ENCODE data around the gene IGSF22.

The IGSF22 gene

DNA sequence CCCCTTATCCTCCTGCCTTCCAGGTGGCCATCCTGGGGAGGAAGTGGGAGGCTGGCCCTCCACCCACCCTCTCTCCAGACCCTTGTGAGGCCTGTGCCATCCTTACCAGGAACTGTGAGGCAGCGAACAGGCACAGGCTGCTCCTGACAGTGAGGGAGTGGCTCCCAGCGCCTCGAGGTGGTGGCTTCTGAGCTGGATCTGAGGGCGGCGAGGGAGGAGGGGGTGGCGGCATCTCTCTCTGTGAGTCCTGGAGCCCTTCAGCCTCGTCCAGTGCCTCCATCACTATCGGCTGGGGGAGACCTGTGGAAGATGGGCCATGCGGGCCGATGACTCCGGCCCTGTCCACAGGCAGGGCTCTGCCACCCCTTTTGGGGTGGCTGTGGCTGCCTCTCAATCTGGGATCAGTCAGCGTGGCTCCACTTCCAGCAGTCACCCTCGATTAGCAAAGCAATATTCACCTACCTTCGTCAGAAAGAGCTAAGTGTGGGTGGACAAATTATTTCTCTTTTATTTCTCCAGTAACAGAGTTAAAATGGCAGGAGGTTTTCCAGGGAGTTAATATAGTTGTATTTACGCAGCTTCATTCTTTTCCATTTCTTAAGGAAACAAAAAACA is 18.0 kb upstream of the IGSF22 start:
- H3K4me1 ChIP-seq (ENCODE audit: control insufficient read depth, insufficient read depth, low read length), result no peaks in the 10 kb centered on the region
- H3K27me3 ChIP-seq (replicated peaks; ENCODE audit: control insufficient read depth, insufficient read depth, low read length), result peaks cover 17% of the 10 kb centered on the region
- no peaks in the 10 kb centered on the region for H3K36me3 ChIP-seq (ENCODE audit: control insufficient read depth, insufficient read depth, low read length, severe bottlenecking)
- H3K9ac ChIP-seq (ENCODE audit: low read length), result no peak overlapping the region
- no peaks in the 10 kb centered on the region for H3K9me3 ChIP-seq (ENCODE audit: control insufficient read depth, low read length)
- H3K4me3 ChIP-seq (ENCODE audit: low read length), result no peak overlapping the region
- DNase-seq (ENCODE audit: low read depth), result no peak

DNA sequence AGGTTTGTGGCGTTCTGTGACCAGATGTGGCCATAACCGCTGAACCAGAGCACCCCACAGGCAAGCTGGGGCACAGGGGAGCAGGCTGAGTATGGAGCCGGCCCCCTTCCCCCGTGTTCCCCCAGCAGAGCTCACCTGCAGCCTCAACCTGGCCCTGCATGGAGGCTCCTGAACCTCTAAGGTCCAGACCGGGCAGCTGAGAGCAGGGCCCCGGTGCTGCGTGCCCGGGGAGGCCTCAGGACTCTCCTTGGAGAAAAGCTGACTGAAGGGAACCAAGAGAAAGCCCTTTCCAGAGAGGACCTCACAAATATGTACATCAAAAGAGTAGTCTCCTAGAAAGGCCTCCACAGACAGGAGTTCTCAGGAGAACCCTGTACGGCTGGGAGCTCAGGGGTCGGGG is 17.4 kb upstream of the IGSF22 start:
- Histone ChIP-seq H3K4me3 (ENCODE audit: low read length) (no peak overlapping the region), H3K4me1 (ENCODE audit: control insufficient read depth, insufficient read depth, low read length) (no peaks in the 10 kb centered on the region), H3K9me3 (ENCODE audit: control insufficient read depth, low read length) (no peaks in the 10 kb centered on the region), H3K27me3 (replicated peaks; ENCODE audit: control insufficient read depth, insufficient read depth, low read length) (peaks cover 17% of the 10 kb centered on the region), H3K9ac (ENCODE audit: low read length) (no peak overlapping the region), H3K36me3 (ENCODE audit: control insufficient read depth, insufficient read depth, low read length, severe bottlenecking) (no peaks in the 10 kb centered on the region)
- no peak for DNase-seq (ENCODE audit: low read depth)

DNA sequence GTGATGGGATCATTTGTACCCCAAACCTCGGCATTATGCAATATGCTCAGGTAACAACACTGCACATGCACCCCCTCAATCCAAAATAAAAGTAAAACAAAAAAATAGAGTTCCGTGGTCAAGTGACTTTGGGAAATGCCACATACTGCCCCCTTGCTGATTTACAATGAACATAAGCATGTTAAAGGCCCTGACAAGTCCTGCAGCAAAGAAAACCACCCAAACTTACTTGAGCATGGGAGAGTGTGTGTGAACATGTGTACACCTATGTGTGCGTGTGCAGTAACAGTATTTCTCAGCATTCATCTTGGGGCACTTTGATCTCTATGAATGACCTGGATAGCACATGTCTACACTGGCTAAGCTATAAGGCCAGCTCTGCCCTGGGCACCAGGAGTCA is 15.8 kb upstream of the IGSF22 start:
- Histone ChIP-seq H3K9ac (ENCODE audit: low read length) (no peak overlapping the region), H3K4me1 (ENCODE audit: control insufficient read depth, insufficient read depth, low read length) (no peaks in the 10 kb centered on the region), H3K4me3 (ENCODE audit: low read length) (no peak overlapping the region), H3K27me3 (replicated peaks; ENCODE audit: control insufficient read depth, insufficient read depth, low read length) (peaks cover 21% of the 10 kb centered on the region), H3K36me3 (ENCODE audit: control insufficient read depth, insufficient read depth, low read length, severe bottlenecking) (no peaks in the 10 kb centered on the region), H3K9me3 (ENCODE audit: control insufficient read depth, low read length) (no peaks in the 10 kb centered on the region)
- no peak for DNase-seq (ENCODE audit: low read depth)

DNA sequence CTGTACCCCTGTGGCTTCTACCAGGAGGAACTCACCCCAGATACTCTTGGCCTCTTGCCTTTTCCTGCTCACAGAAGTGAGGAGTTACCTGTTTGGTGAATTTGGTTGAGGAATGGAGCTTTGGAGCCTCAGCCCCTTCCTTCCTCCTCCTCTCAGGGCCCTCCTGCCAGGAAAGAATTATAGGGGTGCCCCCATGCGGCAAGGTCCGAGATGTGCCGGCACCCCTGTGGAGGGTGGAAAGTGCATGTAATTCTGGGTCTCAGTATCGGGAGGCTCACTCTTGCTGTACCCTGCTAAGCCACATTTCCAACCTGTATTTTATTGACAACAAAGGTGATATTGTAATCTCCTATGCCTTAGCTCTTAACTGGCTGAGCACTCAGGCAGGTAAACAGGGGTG is 13.7 kb upstream of the IGSF22 start:
- no peaks in the 10 kb centered on the region for H3K4me1 ChIP-seq (ENCODE audit: control insufficient read depth, insufficient read depth, low read length)
- DNase-seq (ENCODE audit: low read depth), result no peak
- H3K4me3 ChIP-seq (ENCODE audit: low read length), result no peak overlapping the region
- no peak overlapping the region for H3K9ac ChIP-seq (ENCODE audit: low read length)
- H3K27me3 ChIP-seq (replicated peaks; ENCODE audit: control insufficient read depth, insufficient read depth, low read length), result peaks cover 23% of the 10 kb centered on the region
- no peaks in the 10 kb centered on the region for H3K36me3 ChIP-seq (ENCODE audit: control insufficient read depth, insufficient read depth, low read length, severe bottlenecking)
- no peaks in the 10 kb centered on the region for H3K9me3 ChIP-seq (ENCODE audit: control insufficient read depth, low read length)

DNA sequence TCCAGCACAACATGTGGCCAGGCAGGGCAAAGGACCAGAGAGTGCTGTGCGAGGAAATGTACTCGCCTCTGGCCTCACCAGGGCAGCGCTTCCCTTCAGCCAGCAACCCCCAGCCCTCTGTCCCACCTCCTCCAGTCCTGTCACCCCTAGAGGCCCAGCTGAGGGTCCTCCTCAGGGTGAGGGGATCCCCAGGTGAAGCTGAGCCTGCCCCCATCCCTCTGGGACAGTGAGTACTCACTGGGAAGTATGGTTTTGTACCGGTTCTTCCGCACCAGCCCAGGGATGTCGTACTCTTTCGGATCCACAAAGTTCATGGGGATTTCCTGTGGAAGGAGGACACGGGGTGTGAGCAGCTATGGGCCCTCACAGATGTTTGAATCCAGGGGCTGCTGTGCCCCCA is 11.7 kb upstream of the IGSF22 start:
- Histone ChIP-seq H3K9ac (ENCODE audit: low read length) (no peak overlapping the region), H3K27me3 (replicated peaks; ENCODE audit: control insufficient read depth, insufficient read depth, low read length) (peaks cover 16% of the 10 kb centered on the region), H3K4me3 (ENCODE audit: low read length) (no peak overlapping the region), H3K4me1 (ENCODE audit: control insufficient read depth, insufficient read depth, low read length) (no peaks in the 10 kb centered on the region), H3K36me3 (ENCODE audit: control insufficient read depth, insufficient read depth, low read length, severe bottlenecking) (no peaks in the 10 kb centered on the region), H3K9me3 (ENCODE audit: control insufficient read depth, low read length) (no peaks in the 10 kb centered on the region)
- DNase-seq (ENCODE audit: low read depth), result no peak

DNA sequence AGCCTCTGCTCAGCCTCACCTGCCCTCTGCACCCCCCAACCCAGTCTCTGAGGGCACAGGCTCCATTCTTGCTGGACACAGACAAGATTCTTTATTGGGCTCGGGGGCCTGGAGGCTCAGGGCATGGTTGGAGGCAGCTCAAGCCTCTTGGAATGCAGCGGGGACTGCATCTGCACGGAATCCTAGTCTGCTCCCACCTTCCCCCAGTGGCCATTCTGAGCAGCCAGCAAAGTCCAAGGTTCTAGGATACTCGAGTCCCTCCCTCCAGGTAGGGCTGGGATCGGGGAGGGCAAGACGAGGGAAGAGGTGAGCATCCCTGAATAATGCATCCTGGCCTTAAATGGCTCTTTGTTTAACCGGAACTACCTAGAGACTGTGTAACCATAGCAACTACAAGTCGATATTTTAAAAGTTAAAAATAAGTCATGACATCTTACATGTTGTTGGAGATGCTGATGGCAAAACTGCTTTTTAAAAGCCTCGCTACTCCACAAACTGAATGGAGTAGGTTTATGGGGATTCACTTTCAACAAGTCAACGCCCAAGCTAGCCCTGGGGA is 10.7 kb upstream of the IGSF22 start:
- Histone ChIP-seq H3K9ac (ENCODE audit: low read length) (no peak overlapping the region), H3K4me3 (ENCODE audit: low read length) (no peak overlapping the region), H3K4me1 (ENCODE audit: control insufficient read depth, insufficient read depth, low read length) (no peaks in the 10 kb centered on the region), H3K9me3 (ENCODE audit: control insufficient read depth, low read length) (no peaks in the 10 kb centered on the region), H3K36me3 (ENCODE audit: control insufficient read depth, insufficient read depth, low read length, severe bottlenecking) (no peaks in the 10 kb centered on the region), H3K27me3 (replicated peaks; ENCODE audit: control insufficient read depth, insufficient read depth, low read length) (peaks cover 16% of the 10 kb centered on the region)
- no peak for DNase-seq (ENCODE audit: low read depth)

DNA sequence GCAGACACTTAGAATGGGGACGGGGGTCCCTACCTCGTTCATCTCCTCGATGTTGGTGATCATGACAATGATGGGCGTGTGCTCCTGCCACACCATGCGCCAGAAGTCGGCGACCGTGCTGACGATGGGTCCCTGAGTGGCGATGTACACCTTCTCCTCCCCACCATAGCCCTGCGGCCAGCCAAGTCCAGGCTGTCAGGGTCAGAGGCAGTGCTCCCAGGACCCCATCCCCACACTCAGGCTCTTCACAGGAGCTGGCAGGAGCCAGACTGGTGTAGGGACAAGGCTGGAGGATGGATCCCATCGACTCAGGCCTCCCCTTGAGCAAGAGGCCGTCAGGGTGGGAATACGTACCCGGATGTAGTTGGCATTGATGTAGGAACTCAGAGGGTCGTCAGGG is 7.2 kb upstream of the IGSF22 start:
- Histone ChIP-seq H3K9ac (ENCODE audit: low read length) (no peak overlapping the region), H3K4me3 (ENCODE audit: low read length) (no peak overlapping the region), H3K4me1 (ENCODE audit: control insufficient read depth, insufficient read depth, low read length) (no peaks in the 10 kb centered on the region), H3K9me3 (ENCODE audit: control insufficient read depth, low read length) (no peaks in the 10 kb centered on the region), H3K27me3 (replicated peaks; ENCODE audit: control insufficient read depth, insufficient read depth, low read length) (peaks cover 8% of the 10 kb centered on the region), H3K36me3 (ENCODE audit: control insufficient read depth, insufficient read depth, low read length, severe bottlenecking) (no peaks in the 10 kb centered on the region)
- no peak for DNase-seq (ENCODE audit: low read depth)

DNA sequence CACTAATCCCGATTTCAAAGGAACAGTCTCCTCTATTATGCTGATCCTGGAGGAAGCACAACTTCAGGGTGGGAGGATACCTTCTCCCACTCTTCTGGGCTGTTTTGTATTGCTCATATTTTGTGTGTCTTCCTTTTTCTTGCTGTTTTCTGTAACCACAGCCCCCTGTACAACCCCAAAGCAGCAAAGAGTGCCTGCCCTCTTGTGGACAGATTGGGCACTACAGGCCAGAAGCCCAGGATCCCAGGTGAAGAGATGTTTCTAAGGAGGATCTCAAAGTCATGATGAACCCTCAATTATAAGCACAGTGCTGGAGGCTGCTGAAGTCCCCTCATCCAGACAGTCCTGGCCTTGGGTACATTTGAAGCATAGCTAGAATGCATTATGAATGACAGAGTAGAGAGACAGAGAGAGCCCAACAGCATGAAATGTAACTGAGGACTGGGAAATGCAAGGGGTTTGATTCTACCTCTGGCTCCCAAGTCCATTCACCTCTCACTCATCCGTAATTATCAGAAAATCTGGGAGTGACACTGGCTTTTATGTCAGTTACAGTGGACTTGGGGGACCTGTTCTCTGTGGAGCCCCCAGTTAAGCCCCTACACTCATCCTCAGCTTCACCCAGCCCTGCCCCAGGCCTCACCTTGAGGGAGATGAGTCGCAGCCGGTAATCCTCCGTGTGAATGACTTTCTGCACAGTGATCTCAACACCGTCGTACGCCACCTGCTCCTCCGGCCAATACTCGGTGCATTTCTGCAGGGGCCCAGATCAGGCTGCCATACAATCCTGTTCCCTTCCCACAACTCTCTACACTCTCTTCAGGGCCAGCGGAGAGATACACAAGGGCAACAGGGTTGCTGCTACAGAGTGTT is 6.2 kb upstream of the IGSF22 start:
- Histone ChIP-seq H3K4me3 (ENCODE audit: low read length) (no peak overlapping the region), H3K9ac (ENCODE audit: low read length) (no peak overlapping the region), H3K4me1 (ENCODE audit: control insufficient read depth, insufficient read depth, low read length) (no peaks in the 10 kb centered on the region), H3K36me3 (ENCODE audit: control insufficient read depth, insufficient read depth, low read length, severe bottlenecking) (no peaks in the 10 kb centered on the region), H3K9me3 (ENCODE audit: control insufficient read depth, low read length) (no peaks in the 10 kb centered on the region), H3K27me3 (replicated peaks; ENCODE audit: control insufficient read depth, insufficient read depth, low read length) (peaks cover 7% of the 10 kb centered on the region)
- DNase-seq (ENCODE audit: low read depth), result peak; percentile 73

DNA sequence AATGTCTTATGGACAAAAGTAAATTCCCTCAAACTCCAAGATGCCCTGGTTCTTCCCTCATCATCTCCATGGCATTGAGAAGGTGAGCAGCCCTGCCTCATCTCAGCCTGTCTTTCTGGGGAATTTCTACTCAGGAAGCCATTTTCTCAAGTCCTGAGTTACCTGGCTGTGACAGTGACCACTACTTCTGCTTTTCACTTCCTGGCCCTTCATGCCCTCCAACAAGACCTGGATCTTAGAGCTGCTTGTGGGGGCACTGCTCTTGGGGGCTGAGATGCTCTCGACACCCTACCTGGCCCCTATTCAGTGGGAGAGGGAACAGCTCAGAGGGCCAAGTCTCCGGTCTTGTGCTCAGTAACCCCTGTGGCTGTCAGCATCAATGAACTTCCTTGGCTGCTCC is 5.5 kb upstream of the IGSF22 start:
- no peaks in the 10 kb centered on the region for H3K36me3 ChIP-seq (ENCODE audit: control insufficient read depth, insufficient read depth, low read length, severe bottlenecking)
- H3K9ac ChIP-seq (ENCODE audit: low read length), result no peak overlapping the region
- H3K4me1 ChIP-seq (ENCODE audit: control insufficient read depth, insufficient read depth, low read length), result no peaks in the 10 kb centered on the region
- no peak overlapping the region for H3K4me3 ChIP-seq (ENCODE audit: low read length)
- no peaks in the 10 kb centered on the region for H3K9me3 ChIP-seq (ENCODE audit: control insufficient read depth, low read length)
- DNase-seq (ENCODE audit: low read depth), result no peak
- H3K27me3 ChIP-seq (replicated peaks; ENCODE audit: control insufficient read depth, insufficient read depth, low read length), result peaks cover 2% of the 10 kb centered on the region

DNA sequence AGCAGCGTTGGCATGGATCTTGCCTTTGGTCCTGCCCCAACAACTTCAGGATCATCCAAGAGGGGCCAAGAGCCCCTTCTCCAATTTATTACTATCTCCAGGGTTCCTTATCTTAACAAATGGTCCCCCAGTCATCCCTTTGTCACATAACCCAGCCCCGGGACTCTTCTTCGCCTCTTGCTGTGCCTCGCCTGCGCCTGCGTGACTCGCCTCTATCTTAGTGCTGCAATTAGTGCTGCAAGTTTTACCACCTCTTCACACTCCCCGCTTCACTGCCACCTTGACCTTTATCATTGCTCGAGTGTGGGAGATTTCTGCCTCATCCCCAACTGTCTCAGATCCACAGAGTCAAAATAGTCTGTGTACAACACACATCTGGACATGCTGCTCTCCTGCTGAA is 4.0 kb upstream of the IGSF22 start:
- no peaks in the 10 kb centered on the region for H3K9me3 ChIP-seq (ENCODE audit: control insufficient read depth, low read length)
- DNase-seq (ENCODE audit: low read depth), result no peak
- no peaks in the 10 kb centered on the region for H3K4me1 ChIP-seq (ENCODE audit: control insufficient read depth, insufficient read depth, low read length)
- H3K9ac ChIP-seq (ENCODE audit: low read length), result no peak overlapping the region
- peaks cover 2% of the 10 kb centered on the region for H3K27me3 ChIP-seq (replicated peaks; ENCODE audit: control insufficient read depth, insufficient read depth, low read length)
- no peaks in the 10 kb centered on the region for H3K36me3 ChIP-seq (ENCODE audit: control insufficient read depth, insufficient read depth, low read length, severe bottlenecking)
- H3K4me3 ChIP-seq (ENCODE audit: low read length), result no peak overlapping the region

DNA sequence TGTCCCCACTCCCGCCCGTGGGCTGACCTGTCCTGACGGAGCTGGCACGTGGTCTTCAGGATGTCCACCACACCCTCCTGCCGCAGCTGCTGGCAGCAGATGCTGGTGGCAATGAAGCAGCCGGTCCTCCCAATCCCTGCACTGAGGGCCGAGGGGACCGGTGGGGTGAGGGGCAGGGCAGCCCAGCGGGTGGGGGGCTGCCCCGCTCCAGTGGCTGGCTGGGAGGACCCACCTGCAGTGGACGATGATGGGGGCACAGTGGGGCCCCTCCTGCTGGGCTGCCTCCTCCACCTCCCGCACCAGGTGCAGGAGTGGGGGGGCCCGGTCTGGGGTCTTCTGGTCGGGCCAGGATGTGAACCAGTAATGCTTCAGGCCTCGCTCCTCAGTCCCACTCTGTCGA is 3.4 kb upstream of the IGSF22 start:
- Histone ChIP-seq H3K36me3 (ENCODE audit: control insufficient read depth, insufficient read depth, low read length, severe bottlenecking) (no peaks in the 10 kb centered on the region), H3K27me3 (replicated peaks; ENCODE audit: control insufficient read depth, insufficient read depth, low read length) (peaks cover 2% of the 10 kb centered on the region), H3K4me3 (ENCODE audit: low read length) (no peak overlapping the region), H3K4me1 (ENCODE audit: control insufficient read depth, insufficient read depth, low read length) (no peaks in the 10 kb centered on the region), H3K9me3 (ENCODE audit: control insufficient read depth, low read length) (no peaks in the 10 kb centered on the region), H3K9ac (ENCODE audit: low read length) (no peak overlapping the region)
- no peak for DNase-seq (ENCODE audit: low read depth)
